ENCODE measurements around the gene RELL1.

RELL1 gene

DNA sequence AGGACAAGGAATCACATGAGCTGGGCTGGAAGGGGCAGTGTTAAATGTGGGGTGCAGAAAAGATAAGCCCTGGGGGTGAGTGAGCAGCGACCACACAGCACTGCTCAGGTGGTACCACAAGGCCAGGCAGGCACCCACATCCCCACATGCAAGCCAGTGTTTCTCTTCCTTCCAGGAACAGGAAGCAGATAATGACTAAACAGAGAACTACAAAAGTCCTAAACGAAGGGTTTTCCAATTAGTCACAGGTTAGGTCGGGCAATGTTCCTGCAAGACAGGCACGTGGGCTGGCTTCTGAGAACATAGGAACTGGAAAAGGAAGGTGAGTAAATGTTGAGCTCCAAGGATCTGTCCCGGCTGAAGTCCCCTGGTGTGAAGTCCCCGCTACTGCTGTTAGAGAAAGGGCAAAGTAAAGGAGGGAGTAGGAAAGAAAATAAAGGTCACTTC is 19.5 kb downstream of the RELL1 start:
- Histone ChIP-seq H3K4ac (ENCODE audit: low read depth, low read length) (no peak overlapping the region), H2BK120ac (ENCODE audit: insufficient read depth, low read length, poor library complexity) (no peak overlapping the region), H2AK5ac (ENCODE audit: low read length) (no peak overlapping the region), H3K27me3 (ENCODE audit: insufficient read depth, low read length) (no peaks in the 10 kb centered on the region), H3K9ac (ENCODE audit: low read length) (no peak overlapping the region), H3K4me1 (ENCODE audit: control insufficient read depth in 1 of 2, insufficient read depth in 2 of 2, low read length in 2 of 2) (peaks cover 8 to 19% of the 10 kb centered on the region in 2 experiments), H2AFZ (ENCODE audit: insufficient read depth, low read length, poor library complexity) (peak overlapping the region; percentile 66), H2BK5ac (ENCODE audit: low read depth, low read length, poor library complexity) (no peak overlapping the region), H3K18ac (ENCODE audit: low read length) (no peak overlapping the region), H3K9me3 (ENCODE audit: insufficient read depth, low read depth, low read length) (no peaks in the 10 kb centered on the region), H2BK12ac (ENCODE audit: low read length) (no peak overlapping the region), H3K4me3 (ENCODE audit: low read depth, low read length) (no peak overlapping the region), H3K14ac (ENCODE audit: low read length) (no peak overlapping the region), H3K79me2 (ENCODE audit: control insufficient read depth, insufficient read depth, low read length, poor library complexity) (peaks cover 2% of the 10 kb centered on the region), H3K4me2 (ENCODE audit: low read length) (no peak overlapping the region), H4K8ac (ENCODE audit: low read depth, low read length) (peak overlapping the region; percentile 76), H3K79me1 (ENCODE audit: low read length) (peaks cover 8% of the 10 kb centered on the region), H3K36me3 (ENCODE audit: control insufficient read depth in 1 of 2, insufficient read depth in 2 of 2, low read length in 2 of 2) (no peaks in the 10 kb centered on the region), H4K12ac (ENCODE audit: low read depth, low read length) (no peak overlapping the region), H4K91ac (ENCODE audit: low read depth, low read length) (peak overlapping the region; percentile 34), H3K27ac (ENCODE audit: low read depth, low read length) (no peak overlapping the region), H3K23ac (ENCODE audit: low read length) (no peak overlapping the region)
- WGBS (ENCODE audit: extremely low coverage, insufficient coverage, insufficient read length): no CpG with 5 or more reads among the region's 6 CpGs
- peak; percentile 87 to 90 for DNase-seq

DNA sequence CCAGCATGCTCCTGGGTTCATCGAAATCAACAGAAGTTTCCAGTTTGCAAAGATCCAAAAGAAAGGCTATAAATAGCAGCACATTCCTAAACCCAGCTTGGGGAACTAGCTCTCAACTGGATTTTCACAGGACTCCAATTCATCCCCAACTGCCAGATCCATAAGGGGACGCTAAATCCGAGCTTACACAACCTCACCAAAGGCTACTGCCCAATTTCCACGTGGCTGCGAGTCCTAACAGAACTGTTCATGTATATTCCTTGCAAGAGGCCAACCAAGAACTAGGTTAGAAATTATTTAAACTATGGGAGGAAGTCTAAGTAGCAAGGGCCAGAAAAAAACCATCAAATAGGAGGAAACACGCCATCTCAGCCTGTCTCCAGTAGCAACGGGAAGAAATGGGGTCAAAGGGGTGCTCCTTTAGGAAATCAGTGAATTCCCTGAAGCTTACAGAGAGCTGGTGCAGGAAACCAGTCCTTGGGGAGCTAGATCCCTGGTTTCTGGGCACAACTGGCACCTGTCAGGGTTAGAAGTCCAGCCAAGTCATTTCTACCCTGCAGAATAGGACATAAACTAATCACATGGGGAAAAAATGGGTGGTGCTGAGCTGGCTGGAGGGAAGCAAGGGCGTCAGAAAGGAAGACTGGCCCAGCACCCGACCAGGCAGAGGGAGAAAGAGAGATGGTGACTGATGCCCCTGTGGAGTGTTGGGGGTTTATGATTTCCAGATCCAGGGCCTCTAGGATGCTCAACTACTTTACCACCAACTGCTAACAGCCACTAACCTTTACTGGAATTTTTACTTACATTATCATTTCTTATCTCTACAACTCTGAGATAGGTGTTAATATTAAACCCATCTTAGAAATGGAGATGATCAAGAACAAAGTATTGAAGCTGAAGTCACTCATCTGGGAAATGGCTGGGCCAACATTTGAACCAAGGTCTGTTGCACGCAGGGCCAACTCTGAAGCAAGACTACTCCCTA is 20.5 kb downstream of the RELL1 start:
- peaks cover 6% of the 10 kb centered on the region for H3K79me1 ChIP-seq (ENCODE audit: low read length)
- no peak overlapping the region for H4K91ac ChIP-seq (ENCODE audit: low read depth, low read length)
- no peaks in the 10 kb centered on the region for H3K27me3 ChIP-seq (ENCODE audit: insufficient read depth, low read length)
- H3K9me3 ChIP-seq (ENCODE audit: insufficient read depth, low read depth, low read length): no peaks in the 10 kb centered on the region
- no peak overlapping the region for H3K18ac ChIP-seq (ENCODE audit: low read length)
- H3K4ac ChIP-seq (ENCODE audit: low read depth, low read length): peak overlapping the region; percentile 50
- no peak overlapping the region for H4K12ac ChIP-seq (ENCODE audit: low read depth, low read length)
- no peak overlapping the region for H3K4me3 ChIP-seq (ENCODE audit: low read depth, low read length)
- H2AK5ac ChIP-seq (ENCODE audit: low read length): no peak overlapping the region
- no peak overlapping the region for H4K8ac ChIP-seq (ENCODE audit: low read depth, low read length)
- H3K36me3 ChIP-seq (ENCODE audit: control insufficient read depth in 1 of 2, insufficient read depth in 2 of 2, low read length in 2 of 2): no peaks in the 10 kb centered on the region
- H2BK120ac ChIP-seq (ENCODE audit: insufficient read depth, low read length, poor library complexity): no peak overlapping the region
- no peak overlapping the region for H3K4me2 ChIP-seq (ENCODE audit: low read length)
- H3K23ac ChIP-seq (ENCODE audit: low read length): no peak overlapping the region
- H2BK5ac ChIP-seq (ENCODE audit: low read depth, low read length, poor library complexity): no peak overlapping the region
- H3K9ac ChIP-seq (ENCODE audit: low read length): no peak overlapping the region
- H3K79me2 ChIP-seq (ENCODE audit: control insufficient read depth, insufficient read depth, low read length, poor library complexity): peaks cover 2% of the 10 kb centered on the region
- peaks cover 8 to 16% of the 10 kb centered on the region in 2 experiments for H3K4me1 ChIP-seq (ENCODE audit: control insufficient read depth in 1 of 2, insufficient read depth in 2 of 2, low read length in 2 of 2)
- H2BK12ac ChIP-seq (ENCODE audit: low read length): peak overlapping the region; percentile 31
- no CpG with 5 or more reads among the region's 10 CpGs for WGBS (ENCODE audit: extremely low coverage, insufficient coverage, insufficient read length)
- no peak for DNase-seq
- no peak overlapping the region for H3K14ac ChIP-seq (ENCODE audit: low read length)
- no peak overlapping the region for H3K27ac ChIP-seq (ENCODE audit: low read depth, low read length)
- H2AFZ ChIP-seq (ENCODE audit: insufficient read depth, low read length, poor library complexity): no peak overlapping the region

DNA sequence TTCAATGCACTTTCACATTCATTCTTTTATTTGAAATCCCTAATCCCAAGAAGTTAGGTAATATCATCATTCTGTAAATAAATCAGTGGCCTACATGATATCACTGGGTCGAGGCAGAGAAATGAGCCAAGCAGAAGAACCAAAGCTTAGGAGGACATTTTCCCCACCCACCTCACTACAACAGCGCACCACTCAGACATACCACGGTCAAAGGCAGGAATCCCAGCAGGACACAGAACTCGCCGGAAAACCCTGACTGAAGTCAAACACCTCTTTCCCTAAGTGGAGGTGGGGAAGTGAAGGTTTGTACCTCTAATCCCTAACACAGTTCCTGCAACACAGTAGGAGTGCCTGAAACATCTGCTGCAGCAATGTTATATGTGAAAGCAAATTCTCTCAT is 21.5 kb downstream of the RELL1 start:
- Histone ChIP-seq H3K79me1 (ENCODE audit: low read length) (peaks cover 6% of the 10 kb centered on the region), H2BK120ac (ENCODE audit: insufficient read depth, low read length, poor library complexity) (no peak overlapping the region), H3K23ac (ENCODE audit: low read length) (no peak overlapping the region), H3K27ac (ENCODE audit: low read depth, low read length) (no peak overlapping the region), H3K4me2 (ENCODE audit: low read length) (no peak overlapping the region), H3K9me3 (ENCODE audit: insufficient read depth, low read depth, low read length) (no peaks in the 10 kb centered on the region), H4K12ac (ENCODE audit: low read depth, low read length) (no peak overlapping the region), H2BK5ac (ENCODE audit: low read depth, low read length, poor library complexity) (no peak overlapping the region), H2AFZ (ENCODE audit: insufficient read depth, low read length, poor library complexity) (no peak overlapping the region), H2BK12ac (ENCODE audit: low read length) (peak overlapping the region; percentile 30), H3K9ac (ENCODE audit: low read length) (no peak overlapping the region), H4K91ac (ENCODE audit: low read depth, low read length) (no peak overlapping the region), H2AK5ac (ENCODE audit: low read length) (no peak overlapping the region), H3K4me3 (ENCODE audit: low read depth, low read length) (no peak overlapping the region), H3K14ac (ENCODE audit: low read length) (no peak overlapping the region), H3K27me3 (ENCODE audit: insufficient read depth, low read length) (no peaks in the 10 kb centered on the region), H4K8ac (ENCODE audit: low read depth, low read length) (no peak overlapping the region), H3K4ac (ENCODE audit: low read depth, low read length) (no peak overlapping the region), H3K18ac (ENCODE audit: low read length) (no peak overlapping the region), H3K79me2 (ENCODE audit: control insufficient read depth, insufficient read depth, low read length, poor library complexity) (peaks cover 2% of the 10 kb centered on the region), H3K36me3 (ENCODE audit: control insufficient read depth in 1 of 2, insufficient read depth in 2 of 2, low read length in 2 of 2) (no peaks in the 10 kb centered on the region), H3K4me1 (ENCODE audit: control insufficient read depth in 1 of 2, insufficient read depth in 2 of 2, low read length in 2 of 2) (peaks cover 8 to 16% of the 10 kb centered on the region in 2 experiments)
- no CpG with 5 or more reads among the region's 5 CpGs for WGBS (ENCODE audit: extremely low coverage, insufficient coverage, insufficient read length)
- no peak for DNase-seq

DNA sequence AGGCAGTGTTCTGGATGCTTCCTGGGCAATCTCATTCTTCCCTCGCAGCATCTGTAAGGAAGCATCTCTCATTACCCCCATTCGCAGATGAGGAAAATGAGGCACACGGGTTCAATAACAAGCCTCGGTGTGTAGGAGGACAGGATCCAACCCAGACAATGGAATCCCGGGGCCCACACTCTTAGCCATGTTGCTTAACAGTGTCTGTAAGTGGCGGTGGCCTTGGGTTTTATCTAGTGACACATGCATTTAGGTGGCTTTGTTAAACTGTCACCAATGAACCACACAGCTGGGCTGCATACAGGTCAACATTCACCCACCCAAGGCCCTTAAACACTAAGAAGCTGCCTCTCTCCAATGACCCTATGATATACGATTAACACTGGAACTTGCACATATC is 22.6 kb downstream of the RELL1 start:
- Histone ChIP-seq H4K8ac (ENCODE audit: low read depth, low read length) (no peak overlapping the region), H2BK5ac (ENCODE audit: low read depth, low read length, poor library complexity) (no peak overlapping the region), H3K14ac (ENCODE audit: low read length) (no peak overlapping the region), H3K4me1 (ENCODE audit: control insufficient read depth in 1 of 2, insufficient read depth in 2 of 2, low read length in 2 of 2) (peaks cover 8 to 17% of the 10 kb centered on the region in 2 experiments), H2AFZ (ENCODE audit: insufficient read depth, low read length, poor library complexity) (no peak overlapping the region), H3K36me3 (ENCODE audit: control insufficient read depth in 1 of 2, insufficient read depth in 2 of 2, low read length in 2 of 2) (no peaks in the 10 kb centered on the region), H3K9ac (ENCODE audit: low read length) (no peak overlapping the region), H3K23ac (ENCODE audit: low read length) (no peak overlapping the region), H3K27ac (ENCODE audit: low read depth, low read length) (no peak overlapping the region), H3K4me3 (ENCODE audit: low read depth, low read length) (no peak overlapping the region), H3K4ac (ENCODE audit: low read depth, low read length) (no peak overlapping the region), H3K9me3 (ENCODE audit: insufficient read depth, low read depth, low read length) (no peaks in the 10 kb centered on the region), H3K27me3 (ENCODE audit: insufficient read depth, low read length) (no peaks in the 10 kb centered on the region), H4K12ac (ENCODE audit: low read depth, low read length) (no peak overlapping the region), H2BK12ac (ENCODE audit: low read length) (no peak overlapping the region), H3K18ac (ENCODE audit: low read length) (no peak overlapping the region), H2BK120ac (ENCODE audit: insufficient read depth, low read length, poor library complexity) (no peak overlapping the region), H4K91ac (ENCODE audit: low read depth, low read length) (no peak overlapping the region), H3K79me1 (ENCODE audit: low read length) (peaks cover 6% of the 10 kb centered on the region), H3K4me2 (ENCODE audit: low read length) (no peak overlapping the region), H3K79me2 (ENCODE audit: control insufficient read depth, insufficient read depth, low read length, poor library complexity) (peaks cover 2% of the 10 kb centered on the region), H2AK5ac (ENCODE audit: low read length) (no peak overlapping the region)
- WGBS (ENCODE audit: extremely low coverage, insufficient coverage, insufficient read length): no CpG with 5 or more reads among the region's 7 CpGs
- DNase-seq: no peak

Measured in trophoblast cell (in vitro differentiated cells and primary cell).